SK-N-SH treated with all-trans-retinoic acid at 6 μM for 48 hours (cell line): ENCODE measurements around the gene NT5C.

ENCODE experiments used
- CSDC2 ChIP-seq: fragments of 250-450 bp; sonication (Bioruptor Pico); IDR thresholded peaks from 2 replicates; pipeline ENCODE4 v1.5.0; 2020; ENCODE audit warnings: mild to moderate bottlenecking, moderate library complexity
- TCF4 ChIP-seq: fragments of 250-450 bp; sonication (Bioruptor Pico); IDR thresholded peaks from 2 replicates; pipeline ENCODE4 v1.8.0; 2021; ENCODE audit warnings: mild to moderate bottlenecking, moderate library complexity, borderline replicate concordance
- ZFP3 ChIP-seq: fragments of 250-450 bp; sonication (Bioruptor Pico); IDR thresholded peaks from 2 replicates; pipeline ENCODE4 v1.5.0; 2020; ENCODE audit warnings: mild to moderate bottlenecking, moderate library complexity
- TF ChIP-seq, protein P1 (sequence below): fragments of 250-450 bp; sonication (Bioruptor Pico); IDR thresholded peaks from 2 replicates; pipeline ENCODE4 v1.5.1; 2021; ENCODE audit warnings: mild to moderate bottlenecking, moderate library complexity
- TF ChIP-seq, protein P2 (sequence below): fragments of 250-450 bp; sonication (Bioruptor Pico); IDR thresholded peaks from 2 replicates; pipeline ENCODE4 v1.8.0; 2020; ENCODE audit warnings: mild to moderate bottlenecking, moderate library complexity, borderline replicate concordance

GRCh38 chr17:75133001-75133400, 1.5 kb upstream of the NT5C start:
- TF ChIP-seq CSDC2 (CRISPR knock-in tag) (no peak), ZFP3 (CRISPR knock-in tag) (no peak), TCF4 (CRISPR knock-in tag) (no peak)
- TF ChIP-seq, protein P1, sequence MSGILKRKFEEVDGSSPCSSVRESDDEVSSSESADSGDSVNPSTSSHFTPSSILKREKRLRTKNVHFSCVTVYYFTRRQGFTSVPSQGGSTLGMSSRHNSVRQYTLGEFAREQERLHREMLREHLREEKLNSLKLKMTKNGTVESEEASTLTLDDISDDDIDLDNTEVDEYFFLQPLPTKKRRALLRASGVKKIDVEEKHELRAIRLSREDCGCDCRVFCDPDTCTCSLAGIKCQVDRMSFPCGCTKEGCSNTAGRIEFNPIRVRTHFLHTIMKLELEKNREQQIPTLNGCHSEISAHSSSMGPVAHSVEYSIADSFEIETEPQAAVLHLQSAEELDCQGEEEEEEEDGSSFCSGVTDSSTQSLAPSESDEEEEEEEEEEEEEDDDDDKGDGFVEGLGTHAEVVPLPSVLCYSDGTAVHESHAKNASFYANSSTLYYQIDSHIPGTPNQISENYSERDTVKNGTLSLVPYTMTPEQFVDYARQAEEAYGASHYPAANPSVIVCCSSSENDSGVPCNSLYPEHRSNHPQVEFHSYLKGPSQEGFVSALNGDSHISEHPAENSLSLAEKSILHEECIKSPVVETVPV (CRISPR knock-in tag), result no peak
- TF ChIP-seq, protein P2, sequence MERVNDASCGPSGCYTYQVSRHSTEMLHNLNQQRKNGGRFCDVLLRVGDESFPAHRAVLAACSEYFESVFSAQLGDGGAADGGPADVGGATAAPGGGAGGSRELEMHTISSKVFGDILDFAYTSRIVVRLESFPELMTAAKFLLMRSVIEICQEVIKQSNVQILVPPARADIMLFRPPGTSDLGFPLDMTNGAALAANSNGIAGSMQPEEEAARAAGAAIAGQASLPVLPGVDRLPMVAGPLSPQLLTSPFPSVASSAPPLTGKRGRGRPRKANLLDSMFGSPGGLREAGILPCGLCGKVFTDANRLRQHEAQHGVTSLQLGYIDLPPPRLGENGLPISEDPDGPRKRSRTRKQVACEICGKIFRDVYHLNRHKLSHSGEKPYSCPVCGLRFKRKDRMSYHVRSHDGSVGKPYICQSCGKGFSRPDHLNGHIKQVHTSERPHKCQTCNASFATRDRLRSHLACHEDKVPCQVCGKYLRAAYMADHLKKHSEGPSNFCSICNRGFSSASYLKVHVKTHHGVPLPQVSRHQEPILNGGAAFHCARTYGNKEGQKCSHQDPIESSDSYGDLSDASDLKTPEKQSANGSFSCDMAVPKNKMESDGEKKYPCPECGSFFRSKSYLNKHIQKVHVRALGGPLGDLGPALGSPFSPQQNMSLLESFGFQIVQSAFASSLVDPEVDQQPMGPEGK, result no peak
